Measurements from ENCODE around the gene CRIP3. TPM values are rescaled to one million over a fixed set of nuclear protein-coding genes. Genes with fewer than 3 reads are reported as not detected.

CRIP3 gene
- total RNA-seq, 1 donor from 2014 or later = not detected

GRCh38 chr6:43260791-43261190 is 47.8 kb downstream of the CRIP3 start:
- no peaks in the 10 kb centered on the region for H3K36me3 ChIP-seq (ENCODE audit: insufficient read depth, low read length)
- no peak overlapping the region for H3K4me3 ChIP-seq (ENCODE audit: insufficient read depth, low read depth, low read length)
- peaks cover 1% of the 10 kb centered on the region for H3K4me1 Mint-ChIP-seq (ENCODE audit: low read depth, unreplicated experiment)
- no peaks in the 10 kb centered on the region for H3K4me1 ChIP-seq (ENCODE audit: insufficient read depth, low read length)
- no peaks in the 10 kb centered on the region for H4K20me1 ChIP-seq (ENCODE audit: insufficient read depth, low read length)
- H3K9me3 ChIP-seq (ENCODE audit: insufficient read depth, low read depth, low read length) = no peaks in the 10 kb centered on the region
- H3K27me3 Mint-ChIP-seq (ENCODE audit: low read depth, unreplicated experiment) = peaks cover 42% of the 10 kb centered on the region
- peaks cover 3% of the 10 kb centered on the region for H3K27me3 ChIP-seq (ENCODE audit: insufficient read depth, low read length)
- H2AFZ ChIP-seq (ENCODE audit: low read depth, low read length) = no peak overlapping the region
- DNase-seq (ENCODE audit: low read depth) = no peak
- H3K9me3 Mint-ChIP-seq (ENCODE audit: unreplicated experiment) = peaks cover 3% of the 10 kb centered on the region
- no peak overlapping the region for H3K4me3 Mint-ChIP-seq (ENCODE audit: unreplicated experiment)
- no peak overlapping the region for H3K4me2 ChIP-seq (ENCODE audit: low read length)
- no peak overlapping the region for H3K27ac ChIP-seq (ENCODE audit: low read depth, low read length)
- no peak overlapping the region for H3K9ac ChIP-seq (ENCODE audit: low read length)
- H3K36me3 Mint-ChIP-seq (ENCODE audit: low read depth, unreplicated experiment) = no peaks in the 10 kb centered on the region
- FAIRE-seq = no peak
- H3K27ac Mint-ChIP-seq (ENCODE audit: unreplicated experiment) = no peak overlapping the region
- no peak for TF ChIP-seq EZH2 (IDR thresholded peaks at IDR 0.05; ENCODE audit: insufficient read depth, low read length)
- no peak for TF ChIP-seq CTCF (IDR thresholded peaks at IDR 0.05; ENCODE audit: insufficient read depth, low read depth, low read length)
- no peaks in the 10 kb centered on the region for H3K79me2 ChIP-seq (ENCODE audit: insufficient read depth, low read length)

- Histone ChIP-seq H3K79me2 (ENCODE audit: insufficient read depth, low read length) (no peaks in the 10 kb centered on the region), H3K4me2 (ENCODE audit: low read length) (no peak overlapping the region), H3K4me1 (ENCODE audit: insufficient read depth, low read length) (no peaks in the 10 kb centered on the region), H4K20me1 (ENCODE audit: insufficient read depth, low read length) (no peaks in the 10 kb centered on the region), H2AFZ (ENCODE audit: low read depth, low read length) (no peak overlapping the region), H3K36me3 (ENCODE audit: insufficient read depth, low read length) (no peaks in the 10 kb centered on the region), H3K27me3 (ENCODE audit: insufficient read depth, low read length) (peaks cover 3% of the 10 kb centered on the region), H3K9me3 (ENCODE audit: insufficient read depth, low read depth, low read length) (no peaks in the 10 kb centered on the region), H3K4me3 (ENCODE audit: insufficient read depth, low read depth, low read length) (no peak overlapping the region), H3K27ac (ENCODE audit: low read depth, low read length) (no peak overlapping the region), H3K9ac (ENCODE audit: low read length) (no peak overlapping the region)
- H3K4me1 Mint-ChIP-seq (ENCODE audit: low read depth, unreplicated experiment) = peaks cover 1% of the 10 kb centered on the region
- no peak overlapping the region for H3K4me3 Mint-ChIP-seq (ENCODE audit: unreplicated experiment)
- no peak overlapping the region for H3K27ac Mint-ChIP-seq (ENCODE audit: unreplicated experiment)
- FAIRE-seq (no peak), DNase-seq (ENCODE audit: low read depth) (no peak)
- peaks cover 3% of the 10 kb centered on the region for H3K9me3 Mint-ChIP-seq (ENCODE audit: unreplicated experiment)
- no peaks in the 10 kb centered on the region for H3K36me3 Mint-ChIP-seq (ENCODE audit: low read depth, unreplicated experiment)
- TF ChIP-seq EZH2 (IDR thresholded peaks at IDR 0.05; ENCODE audit: insufficient read depth, low read length) = no peak
- H3K27me3 Mint-ChIP-seq (ENCODE audit: low read depth, unreplicated experiment) = peaks cover 37% of the 10 kb centered on the region
Measured at GRCh38 chr6:43258807-43259686, 49.6 kb downstream of the CRIP3 start.

- H3K4me1 ChIP-seq (ENCODE audit: insufficient read depth, low read length) = no peaks in the 10 kb centered on the region
- Mint-ChIP-seq H3K27me3 (ENCODE audit: low read depth, unreplicated experiment) (peaks cover 44% of the 10 kb centered on the region), H3K36me3 (ENCODE audit: low read depth, unreplicated experiment) (no peaks in the 10 kb centered on the region), H3K4me3 (ENCODE audit: unreplicated experiment) (no peak overlapping the region), H3K4me1 (ENCODE audit: low read depth, unreplicated experiment) (peaks cover 1% of the 10 kb centered on the region), H3K9me3 (ENCODE audit: unreplicated experiment) (peaks cover 3% of the 10 kb centered on the region), H3K27ac (ENCODE audit: unreplicated experiment) (no peak overlapping the region)
- H3K9ac ChIP-seq (ENCODE audit: low read length) = no peak overlapping the region
- DNase-seq (ENCODE audit: low read depth) (no peak), FAIRE-seq (no peak)
- H3K9me3 ChIP-seq (ENCODE audit: insufficient read depth, low read depth, low read length) = no peaks in the 10 kb centered on the region
- peaks cover 3% of the 10 kb centered on the region for H3K27me3 ChIP-seq (ENCODE audit: insufficient read depth, low read length)
- no peak overlapping the region for H2AFZ ChIP-seq (ENCODE audit: low read depth, low read length)
- no peak overlapping the region for H3K27ac ChIP-seq (ENCODE audit: low read depth, low read length)
- H3K36me3 ChIP-seq (ENCODE audit: insufficient read depth, low read length) = no peaks in the 10 kb centered on the region
- H3K4me2 ChIP-seq (ENCODE audit: low read length) = no peak overlapping the region
- no peaks in the 10 kb centered on the region for H4K20me1 ChIP-seq (ENCODE audit: insufficient read depth, low read length)
- H3K4me3 ChIP-seq (ENCODE audit: insufficient read depth, low read depth, low read length) = no peak overlapping the region
- TF ChIP-seq EZH2 (IDR thresholded peaks at IDR 0.05; ENCODE audit: insufficient read depth, low read length) (no peak), CTCF (IDR thresholded peaks at IDR 0.05; ENCODE audit: insufficient read depth, low read depth, low read length) (no peak)
- H3K79me2 ChIP-seq (ENCODE audit: insufficient read depth, low read length) = no peaks in the 10 kb centered on the region
Measured at GRCh38 chr6:43258180-43258579, 50.4 kb downstream of the CRIP3 start.

All from astrocyte (in vitro differentiated cells and primary cell).